CD4-positive, alpha-beta T cell treated with Interleukin-12 subunit alpha and Interleukin-12 subunit beta, for 1 hour (primary cell): ENCODE measurements around the gene FHIP2A.
"Not testable (repeated sequence)": the region's sequence is repeated elsewhere in the genome, so short reads cannot be mapped to it uniquely, and the experiment has no call there.

Experiments
- DNase-seq: peaks from one replicate; pipeline ENCODE4 v3.0.0-alpha.2; 2020

Gene FHIP2A

GRCh38 chr10:114821293-114821914 lies at the start of gene FHIP2A:
Gene FHIP2A, plus strand, starts transcription at chr10:114821780. Its CDS starts 299 bp downstream, at chr10:114822079.
- DNase-seq, result peak; percentile 88

GRCh38 chr10:114772496-114773196 lies 48.9 kb upstream of the FHIP2A start:
- DNase-seq, result no peak

- DNase-seq, result no peak
Observed at GRCh38 chr10:114773197-114773532, 48.4 kb upstream of the FHIP2A start.

GRCh38 chr10:114775082-114775481 lies 46.5 kb upstream of the FHIP2A start:
- DNase-seq, result not testable (repeated sequence)

- DNase-seq, result no peak
Observed at GRCh38 chr10:114777415-114777814, 44.2 kb upstream of the FHIP2A start.

- DNase-seq, result no peak
Observed at GRCh38 chr10:114779803-114780576, 41.6 kb upstream of the FHIP2A start.

- no peak for DNase-seq
Observed at GRCh38 chr10:114780577-114781184, 40.9 kb upstream of the FHIP2A start.

GRCh38 chr10:114782666-114783065 lies 38.9 kb upstream of the FHIP2A start:
- no peak for DNase-seq

- DNase-seq, result no peak
Observed at GRCh38 chr10:114783686-114784085, 37.9 kb upstream of the FHIP2A start.

- peak; percentile 56 for DNase-seq
Observed at GRCh38 chr10:114786492-114786891, 35.1 kb upstream of the FHIP2A start.

GRCh38 chr10:114787131-114787530 lies 34.4 kb upstream of the FHIP2A start:
- DNase-seq, result not testable (repeated sequence)

- no peak for DNase-seq
Observed at GRCh38 chr10:114791768-114792167, 29.8 kb upstream of the FHIP2A start.

GRCh38 chr10:114795039-114795438 lies 26.5 kb upstream of the FHIP2A start:
- DNase-seq, result no peak

GRCh38 chr10:114800361-114800760 lies 21.2 kb upstream of the FHIP2A start:
- DNase-seq, result no peak

- DNase-seq, result peak; percentile 43
Observed at GRCh38 chr10:114801411-114801813, 20.2 kb upstream of the FHIP2A start.

GRCh38 chr10:114802177-114802576 lies 19.4 kb upstream of the FHIP2A start:
- DNase-seq, result no peak

GRCh38 chr10:114806562-114807391 lies 14.8 kb upstream of the FHIP2A start:
- no peak for DNase-seq

GRCh38 chr10:114808982-114809381 lies 12.6 kb upstream of the FHIP2A start:
- DNase-seq, result no peak

- DNase-seq, result peak; percentile 27
Observed at GRCh38 chr10:114810926-114811325, 10.7 kb upstream of the FHIP2A start.

- DNase-seq, result no peak
Observed at GRCh38 chr10:114811862-114812261, 9.7 kb upstream of the FHIP2A start.

GRCh38 chr10:114815791-114816190 lies 5.8 kb upstream of the FHIP2A start:
- no peak for DNase-seq

- DNase-seq, result no peak
Observed at GRCh38 chr10:114816308-114816707, 5.3 kb upstream of the FHIP2A start.

- no peak for DNase-seq
Observed at GRCh38 chr10:114819322-114819721, 2.3 kb upstream of the FHIP2A start.
